ENCODE data around the gene ZFYVE28. TPM values are rescaled to one million over a fixed set of nuclear protein-coding genes. Genes with fewer than 3 reads are reported as not detected.

Gene ZFYVE28
- total RNA-seq, 3 donors from 2014 or later (not counting 1 experiment from before 2014, with no cell fraction given): 85.4 to 107 (median 104) TPM

- intact Hi-C loops (cut with micrococcal nuclease): no loop called here
- Mint-ChIP-seq H3K4me3 (no peak overlapping the region), H3K36me3 (peaks cover 6% of the 10 kb centered on the region), H3K27me3 (ENCODE audit: low read depth in 2 of 2) (no peaks in the 10 kb centered on the region), H3K27ac (no peak overlapping the region), H3K9me3 (no peaks in the 10 kb centered on the region), H3K4me1 (peaks cover 0 to 11% of the 10 kb centered on the region in 2 donors)
- Histone ChIP-seq H3K36me3 (ENCODE audit: control insufficient read depth, insufficient read depth, low read length) (peaks cover 3% of the 10 kb centered on the region), H3K27ac (ENCODE audit: low read length) (no peak overlapping the region), H3K9me3 (ENCODE audit: control insufficient read depth, insufficient read depth, low read length) (no peaks in the 10 kb centered on the region), H3K4me3 (ENCODE audit: low read length) (no peak overlapping the region), H3K4me1 (ENCODE audit: control insufficient read depth, insufficient read depth, low read length) (peaks cover 24% of the 10 kb centered on the region), H3K27me3 (ENCODE audit: control insufficient read depth, insufficient read depth, low read length) (no peaks in the 10 kb centered on the region)
- DNase-seq (peak in 1 of 2 donors; percentile 9), ATAC-seq (no peak)
- no peak for TF ChIP-seq CTCF (IDR thresholded peaks at IDR 0.05)
- 96% methylated on average over 13 of the region's 13 CpGs for WGBS (ENCODE audit: insufficient coverage)
Measured at GRCh38 chr4:2337896-2338295, 80.5 kb downstream of the ZFYVE28 start.

GRCh38 chr4:2337131-2337723 is 81.2 kb downstream of the ZFYVE28 start:
- Mint-ChIP-seq H3K9me3 (no peaks in the 10 kb centered on the region), H3K27ac (no peak overlapping the region), H3K36me3 (peaks cover 6% of the 10 kb centered on the region), H3K4me1 (peaks cover 0 to 11% of the 10 kb centered on the region in 2 donors), H3K4me3 (no peak overlapping the region), H3K27me3 (ENCODE audit: low read depth in 2 of 2) (no peaks in the 10 kb centered on the region)
- ATAC-seq (no peak), DNase-seq (no peak)
- Histone ChIP-seq H3K4me1 (ENCODE audit: control insufficient read depth, insufficient read depth, low read length) (peaks cover 28% of the 10 kb centered on the region), H3K27me3 (ENCODE audit: control insufficient read depth, insufficient read depth, low read length) (no peaks in the 10 kb centered on the region), H3K36me3 (ENCODE audit: control insufficient read depth, insufficient read depth, low read length) (peaks cover 3% of the 10 kb centered on the region), H3K4me3 (ENCODE audit: low read length) (no peak overlapping the region), H3K27ac (ENCODE audit: low read length) (no peak overlapping the region), H3K9me3 (ENCODE audit: control insufficient read depth, insufficient read depth, low read length) (no peaks in the 10 kb centered on the region)
- intact Hi-C loops (cut with micrococcal nuclease): no loop called here
- no peak for TF ChIP-seq CTCF (IDR thresholded peaks at IDR 0.05)
- 92% methylated on average over 17 of the region's 20 CpGs for WGBS (ENCODE audit: insufficient coverage)

GRCh38 chr4:2336659-2337058 is 81.8 kb downstream of the ZFYVE28 start:
- Histone ChIP-seq H3K27ac (ENCODE audit: low read length) (no peak overlapping the region), H3K4me1 (ENCODE audit: control insufficient read depth, insufficient read depth, low read length) (peaks cover 28% of the 10 kb centered on the region), H3K4me3 (ENCODE audit: low read length) (no peak overlapping the region), H3K9me3 (ENCODE audit: control insufficient read depth, insufficient read depth, low read length) (no peaks in the 10 kb centered on the region), H3K27me3 (ENCODE audit: control insufficient read depth, insufficient read depth, low read length) (no peaks in the 10 kb centered on the region), H3K36me3 (ENCODE audit: control insufficient read depth, insufficient read depth, low read length) (peaks cover 3% of the 10 kb centered on the region)
- DNase-seq (no peak), ATAC-seq (no peak)
- no peak for TF ChIP-seq CTCF (IDR thresholded peaks at IDR 0.05)
- Mint-ChIP-seq H3K9me3 (no peaks in the 10 kb centered on the region), H3K36me3 (peaks cover 6% of the 10 kb centered on the region), H3K4me1 (peaks cover 0 to 11% of the 10 kb centered on the region in 2 donors), H3K27ac (peak overlapping the region in 1 of 2 donors; percentile 47), H3K27me3 (ENCODE audit: low read depth in 2 of 2) (no peaks in the 10 kb centered on the region), H3K4me3 (no peak overlapping the region)
- intact Hi-C loops (cut with micrococcal nuclease): no loop called here

GRCh38 chr4:2335729-2336101 is 82.7 kb downstream of the ZFYVE28 start:
- DNase-seq (no peak), ATAC-seq (no peak)
- H3K36me3 ChIP-seq (ENCODE audit: control insufficient read depth, insufficient read depth, low read length): peaks cover 3% of the 10 kb centered on the region
- no peaks in the 10 kb centered on the region for H3K9me3 ChIP-seq (ENCODE audit: control insufficient read depth, insufficient read depth, low read length)
- H3K4me3 ChIP-seq (ENCODE audit: low read length): no peak overlapping the region
- peaks cover 28% of the 10 kb centered on the region for H3K4me1 ChIP-seq (ENCODE audit: control insufficient read depth, insufficient read depth, low read length)
- H3K27ac ChIP-seq (ENCODE audit: low read length): no peak overlapping the region
- H3K27me3 ChIP-seq (ENCODE audit: control insufficient read depth, insufficient read depth, low read length): no peaks in the 10 kb centered on the region
- intact Hi-C loops (cut with micrococcal nuclease): no loop called here
- Mint-ChIP-seq H3K4me3 (no peak overlapping the region), H3K4me1 (peaks cover 0 to 11% of the 10 kb centered on the region in 2 donors), H3K9me3 (no peaks in the 10 kb centered on the region), H3K27me3 (ENCODE audit: low read depth in 2 of 2) (no peaks in the 10 kb centered on the region), H3K27ac (no peak overlapping the region), H3K36me3 (peaks cover 6% of the 10 kb centered on the region)
- WGBS (ENCODE audit: insufficient coverage): 92% methylated on average over 9 of the region's 9 CpGs
- TF ChIP-seq CTCF (IDR thresholded peaks at IDR 0.05): no peak

Data from natural killer cell (primary cell).